Smooth muscle cell (in vitro differentiated cells): ENCODE data around the gene VWA8. TPM values are rescaled to one million over a fixed set of nuclear protein-coding genes. Genes with fewer than 3 reads are reported as not detected.

Experiments used
- DNase-seq: peaks from one replicate; lab custom pipeline; 2025; ENCODE audit not compliant: unreplicated experiment; lab: John Stamatoyannopoulos, UW
- H2AFZ ChIP-seq: fragments of 200-600 bp; sonication (generic); 2 replicates; pipeline ENCODE4 v1.6.0; 2016; ENCODE audit warnings: antibody characterized with exemption, low read depth, mild to moderate bottlenecking
- H3F3A ChIP-seq: fragments of 200-600 bp; sonication (generic); 2 replicates; pipeline ENCODE4 v1.6.0; 2017; ENCODE audit warnings: antibody characterized with exemption, low read depth
- H3K27ac ChIP-seq: fragments of 200-600 bp; sonication (generic); 2 replicates; pipeline ENCODE4 v1.5.1; 2016; ENCODE audit warnings: low read depth, mild to moderate bottlenecking
- H3K27me3 ChIP-seq: fragments of 200-600 bp; sonication (generic); 2 replicates; pipeline ENCODE4 v1.6.1; 2016; ENCODE audit warnings: low read depth, mild to moderate bottlenecking
- H3K36me3 ChIP-seq: fragments of 200-600 bp; sonication (generic); 2 replicates; pipeline ENCODE4 v1.5.1; 2016; ENCODE audit warnings: low read depth
- H3K4me1 ChIP-seq: fragments of 200-600 bp; sonication (generic); 2 replicates; pipeline ENCODE4 v1.5.1; 2016; ENCODE audit warnings: low read depth
- H3K4me2 ChIP-seq: fragments of 200-600 bp; sonication (generic); 2 replicates; pipeline ENCODE4 v1.6.0; 2016; ENCODE audit warnings: mild to moderate bottlenecking
- H3K4me3 ChIP-seq: fragments of 200-600 bp; sonication (generic); 2 replicates; pipeline ENCODE4 v1.5.1; 2016; ENCODE audit warnings: mild to moderate bottlenecking
- H3K79me2 ChIP-seq: fragments of 200-600 bp; sonication (generic); 2 replicates; pipeline ENCODE4 v1.6.0; 2016; ENCODE audit warnings: low read depth, mild to moderate bottlenecking
- H3K9ac ChIP-seq: fragments of 200-600 bp; sonication (generic); 2 replicates; pipeline ENCODE4 v1.6.0; 2016; ENCODE audit warnings: low read depth
- H3K9me3 ChIP-seq: fragments of 200-600 bp; sonication (generic); replicated peaks from 2 replicates; pipeline ENCODE4 v1.5.1; 2016; ENCODE audit warnings: low read depth
- H4K20me1 ChIP-seq: fragments of 200-600 bp; sonication (generic); 2 replicates; pipeline ENCODE4 v1.6.0; 2016; ENCODE audit warnings: low read depth
- CTCF ChIP-seq: fragments of 200-600 bp; sonication (generic); IDR thresholded peaks from 2 replicates; pipeline ENCODE4 v1.5.1; 2017; ENCODE audit warnings: borderline replicate concordance, mild to moderate bottlenecking, antibody characterized with exemption; ENCODE audit not compliant: insufficient read depth, poor library complexity, severe bottlenecking
- WGBS: methylation state at CpG from one replicate; pipeline ENCODE4 v1.1.7; 2016; ENCODE audit warnings: low lambda C conversion rate; 5-methylcytosine and 5-hydroxymethylcytosine counted together
- polyA plus RNA-seq: library from polyadenylated mRNA; unstranded; fragments of >200 nt; fragmentation: Nextera tagmentation; extraction: Ambion mirVana; gene quantifications from 2 replicates; pipeline ENCODE4 v1.2.1, GENCODE V29; 2016
- total RNA-seq: library from RNA; depleted of rRNA; stranded (reverse); fragments of >200 nt; gene quantifications from 2 replicates; pipeline ENCODE4 v1.2.3, GENCODE V29; 2014

VWA8 gene
- total and polyA plus RNA-seq, 2 experiments from 2014 or later = 2.6 to 14.4 TPM

GRCh38 chr13:41944635-41945397 lies 16.1 kb downstream of the VWA8 start:
- H3F3A ChIP-seq = no peaks in the 10 kb centered on the region
- H3K9ac ChIP-seq = no peak overlapping the region
- H3K4me2 ChIP-seq = no peak overlapping the region
- WGBS = 77% methylated on average over 3 of the region's 3 CpGs
- no peaks in the 10 kb centered on the region for H3K27me3 ChIP-seq
- peaks cover 3% of the 10 kb centered on the region for H4K20me1 ChIP-seq
- no peak for DNase-seq
- no peak overlapping the region for H2AFZ ChIP-seq
- no peak for TF ChIP-seq CTCF
- no peak overlapping the region for H3K4me3 ChIP-seq
- H3K27ac ChIP-seq = no peak overlapping the region
- peaks cover 4% of the 10 kb centered on the region for H3K79me2 ChIP-seq
- no peaks in the 10 kb centered on the region for H3K36me3 ChIP-seq
- no peaks in the 10 kb centered on the region for H3K4me1 ChIP-seq
- H3K9me3 ChIP-seq = no peaks in the 10 kb centered on the region

GRCh38 chr13:41944229-41944628 lies 16.7 kb downstream of the VWA8 start:
- Histone ChIP-seq H3K4me2 (no peak overlapping the region), H3K4me3 (no peak overlapping the region), H3K9me3 (no peaks in the 10 kb centered on the region), H3K36me3 (no peaks in the 10 kb centered on the region), H3K4me1 (no peaks in the 10 kb centered on the region), H4K20me1 (peaks cover 8% of the 10 kb centered on the region), H3F3A (no peaks in the 10 kb centered on the region), H3K79me2 (peaks cover 10% of the 10 kb centered on the region), H3K9ac (no peak overlapping the region), H3K27ac (no peak overlapping the region), H2AFZ (no peak overlapping the region), H3K27me3 (no peaks in the 10 kb centered on the region)
- WGBS = 82% methylated on average over 3 of the region's 3 CpGs
- DNase-seq = no peak
- TF ChIP-seq CTCF = no peak

- H4K20me1 ChIP-seq = peaks cover 8% of the 10 kb centered on the region
- no peaks in the 10 kb centered on the region for H3K27me3 ChIP-seq
- H3K9me3 ChIP-seq = no peaks in the 10 kb centered on the region
- no peak overlapping the region for H2AFZ ChIP-seq
- H3K4me3 ChIP-seq = no peak overlapping the region
- TF ChIP-seq CTCF = peak; percentile 12
- no peaks in the 10 kb centered on the region for H3K36me3 ChIP-seq
- no peak for DNase-seq
- 100% methylated on average over 2 of the region's 2 CpGs for WGBS
- no peak overlapping the region for H3K4me2 ChIP-seq
- no peak overlapping the region for H3K9ac ChIP-seq
- no peaks in the 10 kb centered on the region for H3F3A ChIP-seq
- H3K4me1 ChIP-seq = no peaks in the 10 kb centered on the region
- H3K27ac ChIP-seq = no peak overlapping the region
- peaks cover 11% of the 10 kb centered on the region for H3K79me2 ChIP-seq
Measured at GRCh38 chr13:41942462-41943094, 18.3 kb downstream of the VWA8 start.
